Measurements from ENCODE around the gene NLN. TPM values are rescaled to one million over a fixed set of nuclear protein-coding genes. Genes with fewer than 3 reads are reported as not detected.

NLN gene
- total and polyA plus RNA-seq, 2 donors (not counting 1 experiment from before 2014, with no cell fraction given), result 29.2 to 33.7 TPM

DNA sequence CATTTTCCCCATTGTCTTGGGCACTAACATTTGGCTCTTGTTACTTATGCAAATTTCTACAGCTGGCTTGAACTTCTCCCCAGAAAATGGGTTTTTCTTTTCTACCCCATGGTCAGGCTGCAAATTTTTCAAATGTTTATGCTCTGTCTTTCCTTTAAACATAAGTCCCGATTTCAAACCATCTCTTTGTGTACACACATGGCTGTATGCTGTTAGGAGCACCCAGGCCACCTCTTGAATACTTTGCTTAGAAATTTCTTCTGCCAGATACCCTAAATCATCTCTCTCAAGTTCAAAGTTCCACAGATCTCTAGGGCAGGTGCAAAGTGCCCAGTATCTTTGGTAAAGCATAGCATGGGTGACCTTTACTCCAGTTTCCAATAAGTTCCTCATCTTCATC is 45.6 kb downstream of the NLN start:
- H3K36me3 ChIP-seq (ENCODE audit: control insufficient read depth, insufficient read depth, low read length), result no peaks in the 10 kb centered on the region
- H2AFZ ChIP-seq (ENCODE audit: low read length), result no peak overlapping the region
- H3K27ac ChIP-seq (ENCODE audit: insufficient read depth, low read length), result no peak overlapping the region
- no peak overlapping the region for H3K4me3 ChIP-seq (replicated peaks in 1 of 4; ENCODE audit: control extremely low read depth in 1 of 4, insufficient read depth in 1 of 4, low read depth in 3 of 4, low read length in 4 of 4)
- no peak for DNase-seq (ENCODE audit: low read depth in 2 of 2)
- no peak for TF ChIP-seq EZH2 (IDR thresholded peaks at IDR 0.05; ENCODE audit: low read length, missing control alignments)
- TF ChIP-seq, protein P1, sequence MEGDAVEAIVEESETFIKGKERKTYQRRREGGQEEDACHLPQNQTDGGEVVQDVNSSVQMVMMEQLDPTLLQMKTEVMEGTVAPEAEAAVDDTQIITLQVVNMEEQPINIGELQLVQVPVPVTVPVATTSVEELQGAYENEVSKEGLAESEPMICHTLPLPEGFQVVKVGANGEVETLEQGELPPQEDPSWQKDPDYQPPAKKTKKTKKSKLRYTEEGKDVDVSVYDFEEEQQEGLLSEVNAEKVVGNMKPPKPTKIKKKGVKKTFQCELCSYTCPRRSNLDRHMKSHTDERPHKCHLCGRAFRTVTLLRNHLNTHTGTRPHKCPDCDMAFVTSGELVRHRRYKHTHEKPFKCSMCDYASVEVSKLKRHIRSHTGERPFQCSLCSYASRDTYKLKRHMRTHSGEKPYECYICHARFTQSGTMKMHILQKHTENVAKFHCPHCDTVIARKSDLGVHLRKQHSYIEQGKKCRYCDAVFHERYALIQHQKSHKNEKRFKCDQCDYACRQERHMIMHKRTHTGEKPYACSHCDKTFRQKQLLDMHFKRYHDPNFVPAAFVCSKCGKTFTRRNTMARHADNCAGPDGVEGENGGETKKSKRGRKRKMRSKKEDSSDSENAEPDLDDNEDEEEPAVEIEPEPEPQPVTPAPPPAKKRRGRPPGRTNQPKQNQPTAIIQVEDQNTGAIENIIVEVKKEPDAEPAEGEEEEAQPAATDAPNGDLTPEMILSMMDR (conservative IDR thresholded peaks at IDR 0.05 in 1 of 2, IDR thresholded peaks at IDR 0.05 in 1 of 2; ENCODE audit: low read depth in 1 of 2, low read length in 2 of 2), result no peak
- no peaks in the 10 kb centered on the region for H4K20me1 ChIP-seq (ENCODE audit: control insufficient read depth, extremely low read depth, insufficient read depth, low read length)
- H3K27me3 ChIP-seq (ENCODE audit: control insufficient read depth, insufficient read depth, low read length), result no peaks in the 10 kb centered on the region
- H3K4me2 ChIP-seq (ENCODE audit: extremely low read depth, insufficient read depth, low read length), result no peak overlapping the region
- no peaks in the 10 kb centered on the region for H3K9me3 ChIP-seq (ENCODE audit: control insufficient read depth, insufficient read depth, low read depth, low read length)
- H3K9ac ChIP-seq (ENCODE audit: insufficient read depth, low read length), result no peak overlapping the region
- no peaks in the 10 kb centered on the region for H3K79me2 ChIP-seq (ENCODE audit: control insufficient read depth, insufficient read depth, low read length)
- peaks cover 5% of the 10 kb centered on the region for H3K4me1 ChIP-seq (ENCODE audit: control insufficient read depth, extremely low read depth, insufficient read depth, low read length)

- Histone ChIP-seq H3K9me3 (ENCODE audit: control insufficient read depth, insufficient read depth, low read depth, low read length) (no peaks in the 10 kb centered on the region), H3K27ac (ENCODE audit: insufficient read depth, low read length) (peak overlapping the region; percentile 17), H3K4me1 (ENCODE audit: control insufficient read depth, extremely low read depth, insufficient read depth, low read length) (peaks cover 5% of the 10 kb centered on the region), H3K4me2 (ENCODE audit: extremely low read depth, insufficient read depth, low read length) (no peak overlapping the region), H2AFZ (ENCODE audit: low read length) (no peak overlapping the region), H3K36me3 (ENCODE audit: control insufficient read depth, insufficient read depth, low read length) (no peaks in the 10 kb centered on the region), H3K79me2 (ENCODE audit: control insufficient read depth, insufficient read depth, low read length) (no peaks in the 10 kb centered on the region), H3K4me3 (replicated peaks in 1 of 4; ENCODE audit: control extremely low read depth in 1 of 4, insufficient read depth in 1 of 4, low read depth in 3 of 4, low read length in 4 of 4) (no peak overlapping the region), H4K20me1 (ENCODE audit: control insufficient read depth, extremely low read depth, insufficient read depth, low read length) (no peaks in the 10 kb centered on the region), H3K9ac (ENCODE audit: insufficient read depth, low read length) (no peak overlapping the region), H3K27me3 (ENCODE audit: control insufficient read depth, insufficient read depth, low read length) (no peaks in the 10 kb centered on the region)
- TF ChIP-seq, protein P1 (conservative IDR thresholded peaks at IDR 0.05 in 1 of 2, IDR thresholded peaks at IDR 0.05 in 1 of 2; ENCODE audit: low read depth in 1 of 2, low read length in 2 of 2), result no peak
- no peak for TF ChIP-seq EZH2 (IDR thresholded peaks at IDR 0.05; ENCODE audit: low read length, missing control alignments)
- peak in 1 of 2 donors; percentile 12 for DNase-seq (ENCODE audit: low read depth in 2 of 2)
Measured at GRCh38 chr5:65768723-65769346, 46.8 kb downstream of the NLN start.

DNA sequence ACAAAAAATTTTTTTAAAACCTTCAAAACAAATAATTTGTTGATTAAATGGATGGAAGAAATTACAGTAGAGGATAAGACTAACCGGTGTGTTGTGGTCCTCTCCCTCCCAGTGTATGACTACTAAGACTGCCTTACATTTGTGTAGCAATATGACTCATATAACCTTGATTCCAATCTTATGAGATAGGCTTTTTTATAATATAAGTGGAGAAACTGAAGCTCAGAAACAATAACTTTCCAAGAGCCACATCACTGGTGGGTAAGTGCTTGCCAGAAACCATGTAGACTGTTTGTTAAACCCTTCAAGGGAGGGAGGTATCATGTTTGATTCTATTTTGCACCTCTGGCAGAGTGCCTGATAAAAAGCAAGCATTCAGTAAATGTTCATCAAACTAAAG is 47.5 kb downstream of the NLN start:
- TF ChIP-seq, protein P1 (conservative IDR thresholded peaks at IDR 0.05 in 1 of 2, IDR thresholded peaks at IDR 0.05 in 1 of 2; ENCODE audit: low read depth in 1 of 2, low read length in 2 of 2), result no peak
- TF ChIP-seq EZH2 (IDR thresholded peaks at IDR 0.05; ENCODE audit: low read length, missing control alignments), result no peak
- Histone ChIP-seq H3K9ac (ENCODE audit: insufficient read depth, low read length) (no peak overlapping the region), H3K4me3 (replicated peaks in 1 of 4; ENCODE audit: control extremely low read depth in 1 of 4, insufficient read depth in 1 of 4, low read depth in 3 of 4, low read length in 4 of 4) (no peak overlapping the region), H3K79me2 (ENCODE audit: control insufficient read depth, insufficient read depth, low read length) (no peaks in the 10 kb centered on the region), H3K9me3 (ENCODE audit: control insufficient read depth, insufficient read depth, low read depth, low read length) (no peaks in the 10 kb centered on the region), H3K27me3 (ENCODE audit: control insufficient read depth, insufficient read depth, low read length) (no peaks in the 10 kb centered on the region), H3K4me2 (ENCODE audit: extremely low read depth, insufficient read depth, low read length) (peak overlapping the region; percentile 60), H3K36me3 (ENCODE audit: control insufficient read depth, insufficient read depth, low read length) (no peaks in the 10 kb centered on the region), H2AFZ (ENCODE audit: low read length) (no peak overlapping the region), H4K20me1 (ENCODE audit: control insufficient read depth, extremely low read depth, insufficient read depth, low read length) (no peaks in the 10 kb centered on the region), H3K4me1 (ENCODE audit: control insufficient read depth, extremely low read depth, insufficient read depth, low read length) (peaks cover 5% of the 10 kb centered on the region), H3K27ac (ENCODE audit: insufficient read depth, low read length) (peak overlapping the region; percentile 40)
- peak; percentile 91 to 97 for DNase-seq (ENCODE audit: low read depth in 2 of 2)

Data from fibroblast of lung (primary cell).